HCT116 (cell line): ENCODE measurements around the gene TIMM10B. TPM values are rescaled to one million over a fixed set of nuclear protein-coding genes. Genes with fewer than 3 reads are reported as not detected.
A peak's percentile ranks its signal among the peaks of the same experiment; 100 is the strongest.

Experiments
- ATAC-seq: fragments of 200-7000 bp; cut with Tn5 transposase; 2 replicates; pipeline ENCODE4 v1.9.1; 2020; ENCODE audit warnings: mild to moderate bottlenecking, moderate library complexity
- BruUV-seq: library from RNA; stranded (reverse); fragments of 400-500 nt; replicated peaks from 2 replicates; lab custom pipeline; 2021; lab: Mats Ljungman, UMichigan
- CTCF ChIA-PET: fragments of 300-600 bp; sonication (Branson Sonifier 250); formaldehyde crosslinking; loops from one replicate; lab custom pipeline; 2021; ENCODE audit warnings: antibody characterized with exemption; lab: Charles Lee
- POLR2A ChIA-PET: fragments of 300-600, 350-600 bp; sonication (Branson Sonifier 250); formaldehyde crosslinking; loops from one replicate; lab custom pipeline; 2021; ENCODE audit warnings: antibody characterized with exemption; lab: Charles Lee
- RAD21 ChIA-PET, 2 experiments: fragments of 300-600 bp; sonication (Branson Sonifier 250); formaldehyde crosslinking; loops; one replicate each; lab custom pipeline; 2023; ENCODE audit warnings: low total read pairs in 2 of 2; ENCODE audit not compliant: uncharacterized antibody in 2 of 2, unreplicated experiment in 2 of 2, low non-redundant PET in 1 of 2; lab: Charles Lee
- DNase-seq: peaks from one replicate; pipeline ENCODE4 v3.0.0-alpha.2; 2010; ENCODE audit warnings: low read depth, low spot score
- H2AFZ ChIP-seq: fragments of 200-600 bp; shearing (Covaris generic), sonication (generic); 2 replicates; pipeline ENCODE4 v1.6.1; 2017; ENCODE audit warnings: low read depth, mixed run types, mixed read lengths, antibody characterized with exemption, low read length; ENCODE audit not compliant: poor library complexity, severe bottlenecking
- H3K27ac ChIP-seq: 2 replicates; pipeline ENCODE4 v1.5.1; 2012; ENCODE audit warnings: low read depth, low read length
- H3K27me3 ChIP-seq: fragments of 200-600 bp; sonication (generic); 2 replicates; pipeline ENCODE4 v1.6.1; 2016; ENCODE audit warnings: mixed run types, low read length, mixed read lengths; ENCODE audit not compliant: insufficient read depth
- H3K36me3 ChIP-seq, 2 experiments: fragments of 200-500 bp in 1 of 2; fragments of 200-600 bp in 1 of 2; sonication (Bioruptor generic) in 1 of 2; sonication (generic) in 1 of 2; 2 replicates each; pipeline versions ENCODE4 v1.5.1 to v1.6.1; 2014 to 2016; ENCODE audit warnings: low read length in 2 of 2, inconsistent platforms in 1 of 2, mixed read lengths in 1 of 2, mixed run types in 1 of 2; ENCODE audit not compliant: insufficient read depth in 2 of 2, control insufficient read depth in 1 of 2
- H3K4me1 ChIP-seq, 2 experiments: fragments of 200-600 bp in 1 of 2; sonication (generic) in 1 of 2; 2 replicates each; pipeline versions ENCODE4 v1.5.1 to v1.6.1; 2012 to 2017; ENCODE audit warnings: low read length in 2 of 2, inconsistent platforms in 1 of 2, mild to moderate bottlenecking in 1 of 2, mixed read lengths in 1 of 2, mixed run types in 1 of 2, moderate library complexity in 1 of 2; ENCODE audit not compliant: insufficient read depth in 2 of 2, control insufficient read depth in 1 of 2
- H3K4me2 ChIP-seq: fragments of 200-600 bp; sonication (generic); 2 replicates; pipeline ENCODE4 v1.6.1; 2017; ENCODE audit warnings: mixed run types, low read length, mixed read lengths
- H3K4me3 ChIP-seq, 2 experiments: fragments of 200-600 bp in 1 of 2; sonication (generic) in 1 of 2; replicated peaks in 1 of 2; 2 replicates each; pipeline ENCODE4 v1.5.1; 2011 to 2016; ENCODE audit warnings: low read length in 2 of 2, control low read depth in 1 of 2, low read depth in 1 of 2, mild to moderate bottlenecking in 1 of 2, mixed read lengths in 1 of 2, mixed run types in 1 of 2
- H3K79me2 ChIP-seq: fragments of 200-600 bp; sonication (generic); 2 replicates; pipeline ENCODE4 v1.6.1; 2017; ENCODE audit warnings: mild to moderate bottlenecking, mixed run types, low read length, moderate library complexity, mixed read lengths; ENCODE audit not compliant: insufficient read depth
- H3K9ac ChIP-seq: fragments of 200-600 bp; sonication (generic); 2 replicates; pipeline ENCODE4 v1.6.1; 2016; ENCODE audit warnings: low read length, mixed read lengths
- H3K9me2 ChIP-seq: fragments of 200-600 bp; sonication (generic), shearing (Covaris generic); 2 replicates; pipeline ENCODE4 v1.6.1; 2017; ENCODE audit warnings: mixed run types, mild to moderate bottlenecking, moderate library complexity; ENCODE audit not compliant: insufficient read depth
- H3K9me3 ChIP-seq, 2 experiments: fragments of 200-500 bp in 1 of 2; fragments of 200-600 bp in 1 of 2; sonication (Bioruptor generic) in 1 of 2; sonication (generic) in 1 of 2; 2 replicates each; pipeline ENCODE4 v1.6.1; 2014 to 2017; ENCODE audit warnings: low read length in 2 of 2, mixed read lengths in 2 of 2, inconsistent platforms in 1 of 2, low read depth in 1 of 2, mild to moderate bottlenecking in 1 of 2, mixed run types in 1 of 2, moderate library complexity in 1 of 2; ENCODE audit not compliant: control insufficient read depth in 1 of 2, insufficient read depth in 1 of 2
- H4K20me1 ChIP-seq: fragments of 200-600 bp; sonication (generic), shearing (Covaris generic); 2 replicates; pipeline ENCODE4 v1.6.1; 2017; ENCODE audit warnings: mixed run types, mild to moderate bottlenecking, moderate library complexity; ENCODE audit not compliant: insufficient read depth
- CBX3 ChIP-seq: IDR thresholded peaks from 2 replicates; pipeline ENCODE4 v1.6.1; 2012; ENCODE audit warnings: low read depth
- CEBPB ChIP-seq: IDR thresholded peaks from 2 replicates; pipeline ENCODE4 v1.6.1; 2012; ENCODE audit warnings: low read depth
- CTCF ChIP-seq, 3 experiments: fragments of 200-600 bp in 1 of 3; sonication (generic) in 1 of 3; IDR thresholded peaks in 2 of 3; conservative IDR thresholded peaks in 1 of 3; 2 replicates each; pipeline ENCODE4 v1.5.1; 2012 to 2017; ENCODE audit warnings: low read depth in 2 of 3, low read length in 2 of 3, antibody characterized with exemption in 1 of 3, borderline replicate concordance in 1 of 3, control low read depth in 1 of 3, mild to moderate bottlenecking in 1 of 3, mixed read lengths in 1 of 3, mixed run types in 1 of 3, moderate library complexity in 1 of 3; ENCODE audit not compliant: insufficient read depth in 1 of 3
- EGR1 ChIP-seq: IDR thresholded peaks from 2 replicates; pipeline ENCODE4 v1.6.1; 2012; ENCODE audit warnings: low read depth
- ELF1 ChIP-seq: IDR thresholded peaks from 2 replicates; pipeline ENCODE4 v1.6.1; 2012; ENCODE audit warnings: low read depth, borderline replicate concordance
- EZH2 ChIP-seq: fragments of 200-600 bp; sonication (generic); IDR thresholded peaks from 2 replicates; pipeline ENCODE4 v1.6.1; 2017; ENCODE audit warnings: antibody characterized with exemption, mixed run types
- EZH2phosphoT487 ChIP-seq: fragments of 200-600 bp; IDR thresholded peaks from 2 replicates; pipeline ENCODE4 v1.6.1; 2018; ENCODE audit warnings: antibody characterized with exemption, borderline replicate concordance
- FOSL1 ChIP-seq: IDR thresholded peaks from 2 replicates; pipeline ENCODE4 v1.6.1; 2012; ENCODE audit warnings: low read depth
- JUND ChIP-seq: IDR thresholded peaks from 2 replicates; pipeline ENCODE4 v1.6.1; 2012
- MAX ChIP-seq: IDR thresholded peaks from 2 replicates; pipeline ENCODE4 v1.6.1; 2012
- POLR2A ChIP-seq: IDR thresholded peaks from 2 replicates; pipeline ENCODE4 v1.7.0; 2011; ENCODE audit warnings: borderline replicate concordance; ENCODE audit not compliant: insufficient read depth, insufficient read length; ENCODE audit errors: extremely low read depth
- POLR2AphosphoS5 ChIP-seq: IDR thresholded peaks from 2 replicates; pipeline ENCODE4 v1.6.1; 2011; ENCODE audit warnings: mild to moderate bottlenecking, low read depth, low read length, moderate library complexity
- REST ChIP-seq: IDR thresholded peaks from 2 replicates; pipeline ENCODE4 v1.6.1; 2012; ENCODE audit warnings: low read depth
- SIN3A ChIP-seq: IDR thresholded peaks from 2 replicates; pipeline ENCODE4 v1.6.1; 2012; ENCODE audit warnings: low read depth
- SP1 ChIP-seq: IDR thresholded peaks from 2 replicates; pipeline ENCODE4 v1.6.1; 2012; ENCODE audit warnings: low read depth
- SRF ChIP-seq: IDR thresholded peaks from 2 replicates; pipeline ENCODE4 v1.6.1; 2012; ENCODE audit warnings: low read depth
- TCF7L2 ChIP-seq: IDR thresholded peaks from 2 replicates; pipeline ENCODE4 v1.7.0; 2011; ENCODE audit warnings: borderline replicate concordance, inconsistent platforms; ENCODE audit not compliant: insufficient read depth, insufficient read length; ENCODE audit errors: extremely low read depth
- ZBTB33 ChIP-seq: IDR thresholded peaks from 2 replicates; pipeline ENCODE4 v1.6.1; 2011; ENCODE audit warnings: mild to moderate bottlenecking, low read length, moderate library complexity; ENCODE audit not compliant: insufficient replicate concordance; ENCODE audit errors: extremely low read depth
- ZFX ChIP-seq: fragments of 450-650 bp; IDR thresholded peaks from 2 replicates; pipeline ENCODE4 v1.6.1; 2017
- ZNF274 ChIP-seq: fragments of 200-500 bp; sonication (Bioruptor generic); IDR thresholded peaks from 2 replicates; pipeline ENCODE4 v1.6.1; 2014; ENCODE audit warnings: mild to moderate bottlenecking, low read depth, low read length, inconsistent platforms
- intact Hi-C: fragments of 100-400 bp; cut with micrococcal nuclease; formaldehyde crosslinking; loops from 2 replicates; pipeline ENCODE4 v1.10.0; 2022
- total RNA-seq: library from RNA; stranded (reverse); gene quantifications from one replicate; pipeline ENCODE4 v1.2.1, GENCODE V29; 2021; ENCODE audit not compliant: unreplicated experiment

TIMM10B gene
- total RNA-seq, 1 experiment from 2014 or later = 22.9 TPM

- H3K9me3 ChIP-seq = no peaks in the 10 kb centered on the region
- H3K9me2 ChIP-seq = no peaks in the 10 kb centered on the region
- H3K79me2 ChIP-seq = no peaks in the 10 kb centered on the region
- ChIA-PET RAD21 (interaction anchor here in 1 of 2 experiments (1.7 kb wide), 1 partner anchor 60 kb away, joined by 7 read pairs; no protein-coding TSS in a partner anchor), POLR2A (no interaction called here), CTCF (interaction anchor here (0.6 to 2.4 kb wide), 17 partner anchors 9 to 318 kb away, joined by 3 to 26 read pairs (median 3); partner anchors contain the start of genes APBB1, SMPD1 and TIMM10B)
- peak; percentile 43 for DNase-seq
- intact Hi-C loops = loop anchor here (1.0 kb wide), 1 partner anchor 66 kb away; no protein-coding TSS in a partner anchor
- peak; percentile 77 for ATAC-seq
- no peaks in the 10 kb centered on the region for H3K4me1 ChIP-seq
- no peak overlapping the region for H3K4me3 ChIP-seq
- no peaks in the 10 kb centered on the region for H4K20me1 ChIP-seq
- no peaks in the 10 kb centered on the region for H3K27me3 ChIP-seq
- BruUV-seq = no TSS peak
- no peak overlapping the region for H3K4me2 ChIP-seq
- H3K9ac ChIP-seq = no peak overlapping the region
- H2AFZ ChIP-seq = peak overlapping the region; percentile 53
- no peaks in the 10 kb centered on the region for H3K36me3 ChIP-seq
- H3K27ac ChIP-seq = no peak overlapping the region
- TF ChIP-seq CTCF (IDR thresholded peaks at IDR 0.05 in 2 of 3, conservative IDR thresholded peaks at IDR 0.05 in 1 of 3; ENCODE audit: borderline replicate concordance in 1 of 3, insufficient read depth in 1 of 3, low read depth in 2 of 3, low read length in 2 of 3) (peak; percentile 73 to 80 (median 79); a peak in 5 of 6 replicates), SRF (no peak), ELF1 (no peak), ZNF274 (no peak), EGR1 (no peak), EZH2phosphoT487 (no peak), TCF7L2 (no peak), ZFX (no peak), SP1 (peak; percentile 49; the same call in 1 of the 2 replicates), CEBPB (no peak), ZBTB33 (no peak), REST (no peak), SIN3A (no peak), POLR2A (no peak), FOSL1 (no peak), CBX3 (0 out of 2 replicates have a peak, but pooled peaks have one; percentile 9), MAX (peak; percentile 76), POLR2AphosphoS5 (no peak), EZH2 (no peak), JUND (no peak)
These were observed 42.2 kb upstream of the TIMM10B start for GRCh38 chr11:6438979-6439571.
